T-helper 17 cell (primary cell): ENCODE results near the gene ASB17. TPM values are rescaled to one million over a fixed set of nuclear protein-coding genes. Genes with fewer than 3 reads are reported as not detected.

ENCODE experiments used
- ATAC-seq: fragments of 150-1000 bp; cut with Tn5 transposase; 2 replicates; pipeline ENCODE4 v1.10.0; 2021; ENCODE audit warnings: mild to moderate bottlenecking, moderate library complexity
- DNase-seq, 3 donors: peaks; one replicate each; pipeline versions ENCODE4 v3.0.0 to v3.0.0-alpha.2; 2020 to 2021
- H3K9me3 ChIP-seq: one replicate; pipeline ENCODE4 v1.7.0; 2013; ENCODE audit warnings: low read length, mild to moderate bottlenecking; ENCODE audit not compliant: control insufficient read depth, poor library complexity, severe bottlenecking
- H3K27ac Mint-ChIP-seq: one replicate; pipeline ENCODE4 v1.8.0; 2022; ENCODE audit warnings: mild to moderate bottlenecking, moderate library complexity, mixed read lengths
- H3K27me3 Mint-ChIP-seq: one replicate; pipeline ENCODE4 v1.8.0; 2022; ENCODE audit warnings: mixed read lengths
- H3K36me3 Mint-ChIP-seq: one replicate; pipeline ENCODE4 v1.8.0; 2022; ENCODE audit warnings: low read depth, mixed read lengths
- H3K4me1 Mint-ChIP-seq: one replicate; pipeline ENCODE4 v1.8.0; 2022; ENCODE audit warnings: mild to moderate bottlenecking, mixed read lengths
- H3K4me3 Mint-ChIP-seq: one replicate; pipeline ENCODE4 v1.8.0; 2022; ENCODE audit warnings: mild to moderate bottlenecking, moderate library complexity, mixed read lengths
- total RNA-seq, 4 donors: library from RNA in 2 of 4; stranded (reverse) in 2 of 4; gene quantifications; one replicate each; pipeline ENCODE4 v1.2.3 and lab custom pipeline; 2022 to 2026

ASB17 gene
- total RNA-seq, 2 donors from 2014 or later, result not detected

DNA sequence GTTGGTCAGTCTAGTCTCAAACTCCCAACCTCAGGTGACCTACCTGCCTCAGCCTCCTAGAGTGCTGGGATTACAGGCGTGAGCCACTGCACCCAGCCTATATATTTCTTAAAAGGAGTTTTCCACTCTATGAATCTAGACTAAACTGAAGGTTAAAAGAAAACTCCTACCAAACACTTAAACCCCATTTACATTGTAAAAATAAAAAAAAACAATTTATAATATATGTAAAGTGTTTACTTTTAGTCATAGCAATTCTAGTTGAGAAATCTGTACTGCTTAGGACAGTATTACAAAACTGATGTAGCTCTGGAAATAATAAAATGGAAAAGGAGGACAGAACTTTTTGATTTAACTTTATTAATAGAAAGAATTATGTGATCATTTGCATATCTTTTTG lies 9.5 kb downstream of the ASB17 start:
- Mint-ChIP-seq H3K4me3 (no peak overlapping the region), H3K4me1 (no peaks in the 10 kb centered on the region), H3K36me3 (no peaks in the 10 kb centered on the region), H3K27ac (no peak overlapping the region), H3K27me3 (peaks cover 13% of the 10 kb centered on the region)
- DNase-seq, result no peak
- ATAC-seq, result no peak
- H3K9me3 ChIP-seq, result no peaks in the 10 kb centered on the region

GRCh38 chr1:75916834-75917233 lies 15.4 kb downstream of the ASB17 start:
- Mint-ChIP-seq H3K27me3 (no peaks in the 10 kb centered on the region), H3K36me3 (no peaks in the 10 kb centered on the region), H3K27ac (no peak overlapping the region), H3K4me1 (no peaks in the 10 kb centered on the region), H3K4me3 (no peak overlapping the region)
- ATAC-seq (no peak), DNase-seq (no peak)
- no peaks in the 10 kb centered on the region for H3K9me3 ChIP-seq

DNA sequence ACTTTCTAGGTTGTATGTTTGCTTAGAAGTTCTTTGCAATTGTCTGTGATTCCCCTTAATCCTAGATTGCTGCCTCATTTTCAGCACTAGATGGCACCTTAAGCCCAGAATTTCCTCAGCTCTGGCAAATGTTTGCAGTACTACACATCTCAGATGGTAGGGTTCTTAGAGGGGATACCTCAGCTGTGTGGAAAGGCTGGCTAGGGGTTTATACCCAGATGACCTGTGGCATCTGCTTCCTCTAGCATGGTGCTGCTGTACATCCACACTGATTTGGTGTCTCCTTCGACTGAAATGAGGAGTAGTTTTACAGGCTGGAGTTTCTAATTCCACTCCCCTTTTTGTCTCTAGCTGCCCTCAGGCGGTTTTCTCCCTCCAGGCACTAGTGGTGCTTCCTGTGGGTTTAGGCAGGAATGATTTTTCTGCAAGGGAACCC lies 23.5 kb downstream of the ASB17 start:
- peaks cover 2% of the 10 kb centered on the region for H3K36me3 Mint-ChIP-seq
- no peaks in the 10 kb centered on the region for H3K4me1 Mint-ChIP-seq

GRCh38 chr1:75901371-75901770 lies 30.8 kb downstream of the ASB17 start:
- ATAC-seq (no peak), DNase-seq (no peak)
- no peak overlapping the region for H3K27ac Mint-ChIP-seq
- H3K4me1 Mint-ChIP-seq, result no peaks in the 10 kb centered on the region
- H3K27me3 Mint-ChIP-seq, result no peaks in the 10 kb centered on the region
- H3K36me3 Mint-ChIP-seq, result no peaks in the 10 kb centered on the region
- no peak overlapping the region for H3K4me3 Mint-ChIP-seq
- H3K9me3 ChIP-seq, result no peaks in the 10 kb centered on the region

More for the DNA sequence above, 23.5 kb downstream of the ASB17 start:
- no peak overlapping the region for H3K4me3 Mint-ChIP-seq
- no peaks in the 10 kb centered on the region for H3K9me3 ChIP-seq
- DNase-seq, result no peak
- ATAC-seq, result no peak
- H3K27ac Mint-ChIP-seq, result no peak overlapping the region
- H3K27me3 Mint-ChIP-seq, result no peaks in the 10 kb centered on the region

DNA sequence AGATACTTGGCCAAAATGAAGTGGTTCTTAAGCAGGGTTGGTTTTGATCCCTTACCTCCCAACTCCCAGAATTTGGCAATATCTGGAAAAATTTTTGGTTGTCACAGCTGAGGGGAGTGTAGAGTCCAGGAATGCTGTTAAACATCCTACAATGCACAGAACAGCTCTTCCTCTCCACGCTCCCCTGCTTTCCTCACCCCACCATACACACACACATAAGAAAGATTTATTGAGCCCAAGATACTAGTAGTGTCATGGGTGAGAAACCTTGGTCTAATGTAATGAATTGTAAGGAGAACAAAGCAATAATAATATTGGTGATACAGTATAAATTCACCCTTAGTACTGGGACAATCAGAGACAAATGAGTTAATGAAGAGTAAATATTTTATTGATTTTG lies 47.8 kb downstream of the ASB17 start:
- no peaks in the 10 kb centered on the region for H3K27me3 Mint-ChIP-seq

DNA sequence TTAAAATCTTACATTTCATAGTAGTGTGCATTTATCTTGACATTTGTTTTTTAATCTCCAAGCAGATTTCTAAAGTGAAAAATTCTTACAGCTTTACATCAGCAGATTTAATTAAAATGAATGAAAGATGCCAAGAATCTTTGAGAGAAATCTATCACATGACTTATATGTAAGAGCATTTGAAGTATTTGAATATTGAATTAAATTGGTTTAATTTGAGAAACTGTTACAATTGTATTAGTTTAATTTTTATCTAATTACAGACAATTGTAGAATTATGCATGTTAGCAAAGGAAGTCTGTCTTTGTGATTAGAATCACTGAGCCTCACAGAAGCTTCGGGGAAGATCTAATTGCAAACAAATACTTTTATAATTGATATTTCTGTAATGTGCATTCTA lies 52.2 kb downstream of the ASB17 start:
- no peaks in the 10 kb centered on the region for H3K27me3 Mint-ChIP-seq
- no peak overlapping the region for H3K27ac Mint-ChIP-seq
- no peaks in the 10 kb centered on the region for H3K4me1 Mint-ChIP-seq

More for the DNA sequence above, 47.8 kb downstream of the ASB17 start:
- H3K27ac Mint-ChIP-seq, result no peak overlapping the region
- no peaks in the 10 kb centered on the region for H3K36me3 Mint-ChIP-seq
- no peaks in the 10 kb centered on the region for H3K9me3 ChIP-seq
- no peak overlapping the region for H3K4me3 Mint-ChIP-seq
- ATAC-seq, result no peak
- DNase-seq, result no peak
- no peaks in the 10 kb centered on the region for H3K4me1 Mint-ChIP-seq

GRCh38 chr1:75870951-75871350 lies 61.3 kb downstream of the ASB17 start:
- no peaks in the 10 kb centered on the region for H3K27me3 Mint-ChIP-seq
- no peak overlapping the region for H3K27ac Mint-ChIP-seq
- H3K4me1 Mint-ChIP-seq, result no peaks in the 10 kb centered on the region
- ATAC-seq (no peak), DNase-seq (no peak)
- H3K36me3 Mint-ChIP-seq, result no peaks in the 10 kb centered on the region
- H3K4me3 Mint-ChIP-seq, result no peak overlapping the region
- no peaks in the 10 kb centered on the region for H3K9me3 ChIP-seq

More for the DNA sequence above, 52.2 kb downstream of the ASB17 start:
- no peak for ATAC-seq
- no peaks in the 10 kb centered on the region for H3K9me3 ChIP-seq
- DNase-seq, result no peak
- no peak overlapping the region for H3K4me3 Mint-ChIP-seq
- no peaks in the 10 kb centered on the region for H3K36me3 Mint-ChIP-seq

Other genes with a start within 250 kb of the ASB17 start
- 10 to 100 TPM; 12.1 to 12.3 TPM for gene ACADM, start 207.7 kb downstream of the ASB17 start, total RNA-seq
- gene RABGGTB, start 146.1 kb downstream of the ASB17 start, total RNA-seq, result 100 to 1,000 TPM; 123 to 163 TPM
- gene MSH4, start 135.5 kb downstream of the ASB17 start, total RNA-seq, result under 1 TPM; 0.26 to 0.27 TPM
- under 1 TPM in 1 of 2 donors, not detected in 1; 0.87 TPM for gene ST6GALNAC3, start 142.3 kb upstream of the ASB17 start, total RNA-seq